ENCODE results near the gene ERCC1.

ERCC1 gene

GRCh38 chr19:45404557-45405434, 18.9 kb downstream of the ERCC1 start, which contains the start of gene PPP1R13L:
Gene PPP1R13L (minus strand): TSS chr19:45405069. CDS start chr19:45398318, 6,751 bp downstream.
- DNase-seq: peak; percentile 51

- DNase-seq: peak; percentile 56
Measured at GRCh38 chr19:45403781-45404556, 19.7 kb downstream of the ERCC1 start.

GRCh38 chr19:45403272-45403671, 20.4 kb downstream of the ERCC1 start:
- DNase-seq: no peak

- peak; percentile 28 for DNase-seq
Measured at GRCh38 chr19:45402298-45403061, 21.2 kb downstream of the ERCC1 start.

GRCh38 chr19:45401815-45402214, 21.9 kb downstream of the ERCC1 start:
- no peak for DNase-seq

- no peak for DNase-seq
Measured at GRCh38 chr19:45400192-45400591, 23.5 kb downstream of the ERCC1 start.

- no peak for DNase-seq
Measured at GRCh38 chr19:45395821-45396617, 27.7 kb downstream of the ERCC1 start.

GRCh38 chr19:45391871-45392665, 31.6 kb downstream of the ERCC1 start:
- DNase-seq: no peak

- DNase-seq: no peak
Measured at GRCh38 chr19:45391346-45391745, 32.4 kb downstream of the ERCC1 start.

GRCh38 chr19:45385392-45386221, 38.1 kb downstream of the ERCC1 start:
- no peak for DNase-seq

GRCh38 chr19:45382426-45382825, 41.3 kb downstream of the ERCC1 start:
- no peak for DNase-seq

GRCh38 chr19:45380107-45380506, 43.6 kb downstream of the ERCC1 start:
- DNase-seq: no peak

- no peak for DNase-seq
Measured at GRCh38 chr19:45376045-45376724, 47.5 kb downstream of the ERCC1 start.

- DNase-seq: peak; percentile 99
Measured at GRCh38 chr19:45370410-45371204, 53.1 kb downstream of the ERCC1 start, which contains the start of gene ERCC2. Gene ERCC2 (minus strand): TSS chr19:45370573. CDS start chr19:45370540, 33 bp downstream.

- DNase-seq: no peak
Measured at GRCh38 chr19:45368737-45369340, 54.9 kb downstream of the ERCC1 start.

- DNase-seq: no peak
Measured at GRCh38 chr19:45368127-45368526, 55.6 kb downstream of the ERCC1 start.

GRCh38 chr19:45364696-45365095, 59.0 kb downstream of the ERCC1 start:
- DNase-seq: no peak

GRCh38 chr19:45363861-45364459, 59.8 kb downstream of the ERCC1 start:
- no peak for DNase-seq
